Measurements from ENCODE around the gene CLASP1. TPM values are rescaled to one million over a fixed set of nuclear protein-coding genes. Genes with fewer than 3 reads are reported as not detected.

The CLASP1 gene
- total and polyA plus RNA-seq, 2 of the 8 experiments (the other 6 are each of a cell fraction or from before 2014, with no cell fraction given): 7.3 to 53.9 TPM

DNA sequence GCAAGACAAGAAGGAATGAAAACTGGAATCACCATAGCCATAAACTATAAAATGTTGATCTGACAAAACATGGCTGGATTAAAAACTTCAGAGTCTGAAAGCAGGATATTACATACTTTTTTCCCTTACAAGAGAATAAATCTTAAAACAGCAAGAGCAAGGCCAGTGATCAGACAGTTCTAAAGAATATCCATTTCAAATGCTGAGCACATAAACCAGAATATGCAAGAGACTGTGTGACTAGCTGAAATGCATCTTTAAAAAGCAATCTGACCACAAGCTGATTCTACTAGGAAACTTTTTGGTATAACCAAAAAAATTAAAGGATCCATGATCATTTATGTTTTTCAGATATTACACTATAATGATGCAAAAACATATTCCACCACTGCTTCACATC is 239.3 kb downstream of the CLASP1 start:
- H3K79me1 ChIP-seq (ENCODE audit: low read depth, low read length): no peaks in the 10 kb centered on the region; the same call in 1 of the 2 replicates
- no peak overlapping the region for H2BK120ac ChIP-seq (replicated peaks; ENCODE audit: low read depth, low read length)
- H2AK5ac ChIP-seq (ENCODE audit: low read depth, low read length): no peak overlapping the region
- POLR2A ChIA-PET (ENCODE audit: partially characterized antibody): no interaction called here
- peaks cover 0 to 1% of the 10 kb centered on the region in 2 experiments for H4K20me1 ChIP-seq (replicated peaks in 1 of 2; ENCODE audit: control insufficient read depth in 1 of 2, insufficient read depth in 2 of 2, low read length in 2 of 2)
- H3K18ac ChIP-seq (ENCODE audit: extremely low read depth, low read length): no peak overlapping the region
- H3K36me3 ChIP-seq (ENCODE audit: control insufficient read depth in 2 of 4, insufficient read depth in 4 of 4, low read length in 3 of 4): peaks cover 2 to 36% (median 10%) of the 10 kb centered on the region in 4 experiments; a peak in 4 of 8 replicates
- no peak overlapping the region for H4K5ac ChIP-seq (ENCODE audit: insufficient read length, low read depth, low read length)
- no peak for FAIRE-seq
- H3K79me2 ChIP-seq (ENCODE audit: control insufficient read depth in 1 of 2, insufficient read depth in 2 of 2, low read length in 2 of 2): no peaks in the 10 kb centered on the region
- H4K91ac ChIP-seq (replicated peaks; ENCODE audit: insufficient read length, low read length): no peak overlapping the region
- CTCF ChIA-PET (ENCODE audit: partially characterized antibody): interaction anchor here (2.6 kb wide), 1 partner anchor 20 kb away, joined by 7 read pairs; no protein-coding TSS in a partner anchor
- no peak overlapping the region for H3K56ac ChIP-seq (replicated peaks; ENCODE audit: insufficient read length, low read depth, low read length)
- H3K23me2 ChIP-seq (ENCODE audit: low read depth, low read length): no peaks in the 10 kb centered on the region
- no peak overlapping the region for H3K4me3 ChIP-seq (ENCODE audit: extremely low read depth in 1 of 4, insufficient read depth in 2 of 4, low read depth in 3 of 4, low read length in 4 of 4)
- no peak overlapping the region for H3K4ac ChIP-seq (replicated peaks; ENCODE audit: insufficient read length, low read depth, low read length)
- H3K4me1 ChIP-seq (replicated peaks in 1 of 4; ENCODE audit: control insufficient read depth in 3 of 4, insufficient read depth in 4 of 4, low read length in 3 of 4): no peaks in the 10 kb centered on the region
- H3K9ac ChIP-seq (replicated peaks in 1 of 4; ENCODE audit: extremely low read depth in 1 of 4, low read depth in 3 of 4, low read length in 3 of 4): no peak overlapping the region
- no peaks in the 10 kb centered on the region for H3K9me3 ChIP-seq (ENCODE audit: insufficient read depth in 2 of 2, low read depth in 1 of 2, low read length in 1 of 2)
- H2BK15ac ChIP-seq (ENCODE audit: low read length): no peak overlapping the region
- no peak overlapping the region for H3K27ac ChIP-seq (ENCODE audit: low read depth, low read length)
- no peaks in the 10 kb centered on the region for H3K27me3 ChIP-seq (replicated peaks in 1 of 4; ENCODE audit: control insufficient read depth in 3 of 4, extremely low read depth in 1 of 4, insufficient read depth in 3 of 4, low read length in 3 of 4)
- no peak overlapping the region for H4K8ac ChIP-seq (ENCODE audit: extremely low read depth, insufficient read depth, low read length)
- no peak overlapping the region for H2BK12ac ChIP-seq (ENCODE audit: low read depth, low read length)
- no peak overlapping the region for H2BK5ac ChIP-seq (ENCODE audit: low read depth, low read length)
- no peak overlapping the region for H3K23ac ChIP-seq (ENCODE audit: insufficient read length)
- H3K4me2 ChIP-seq (ENCODE audit: insufficient read depth in 1 of 2, low read depth in 2 of 2, low read length in 2 of 2): no peak overlapping the region
- no peak for DNase-seq (ENCODE audit: low read depth in 1 of 2, low spot score in 2 of 2)
- H2AFZ ChIP-seq (ENCODE audit: low read length): no peak overlapping the region
- no peak overlapping the region for H3K14ac ChIP-seq (ENCODE audit: insufficient read length)
- no peak overlapping the region for H2BK20ac ChIP-seq (ENCODE audit: low read length)
- TF ChIP-seq POLR2AphosphoS5 (IDR thresholded peaks at IDR 0.05; ENCODE audit: low read depth, low read length) (no peak), NANOG (IDR thresholded peaks at IDR 0.05; ENCODE audit: insufficient read depth, low read depth, low read length, poor library complexity, severe bottlenecking) (no peak), EGR1 (IDR thresholded peaks at IDR 0.05; ENCODE audit: borderline replicate concordance, low read depth, low read length) (no peak), TCF12 (IDR thresholded peaks at IDR 0.05; ENCODE audit: low read depth, low read length) (no peak), KDM5A (IDR thresholded peaks at IDR 0.05; ENCODE audit: low read length) (no peak), TAF7 (optimal IDR thresholded peaks at IDR 0.05; ENCODE audit: borderline replicate concordance, low read depth, low read length) (no peak), SP1 (IDR thresholded peaks at IDR 0.05; ENCODE audit: low read depth, low read length) (no peak), CEBPB (IDR thresholded peaks at IDR 0.05; ENCODE audit: low read depth, low read length) (no peak), EZH2 (IDR thresholded peaks at IDR 0.05; ENCODE audit: low read depth, low read length, severe bottlenecking) (no peak), SRF (IDR thresholded peaks at IDR 0.05; ENCODE audit: low read depth, low read length) (no peak), RAD21 (IDR thresholded peaks at IDR 0.05 in 1 of 2, conservative IDR thresholded peaks at IDR 0.05 in 1 of 2; ENCODE audit: low read depth in 2 of 2, low read length in 2 of 2) (no peak), CHD2 (IDR thresholded peaks at IDR 0.05; ENCODE audit: low read length) (no peak), SP4 (IDR thresholded peaks at IDR 0.05; ENCODE audit: low read length) (no peak)
- TF ChIP-seq, protein P1, sequence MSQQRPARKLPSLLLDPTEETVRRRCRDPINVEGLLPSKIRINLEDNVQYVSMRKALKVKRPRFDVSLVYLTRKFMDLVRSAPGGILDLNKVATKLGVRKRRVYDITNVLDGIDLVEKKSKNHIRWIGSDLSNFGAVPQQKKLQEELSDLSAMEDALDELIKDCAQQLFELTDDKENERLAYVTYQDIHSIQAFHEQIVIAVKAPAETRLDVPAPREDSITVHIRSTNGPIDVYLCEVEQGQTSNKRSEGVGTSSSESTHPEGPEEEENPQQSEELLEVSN (IDR thresholded peaks at IDR 0.05): no peak

Data from H1 (cell line).